ENCODE data around the gene NEGR1. TPM values are rescaled to one million over a fixed set of nuclear protein-coding genes. Genes with fewer than 3 reads are reported as not detected.

The NEGR1 gene
- total and polyA plus RNA-seq, 4 donors: 0.08 to 0.14 (median 0.12) TPM; not detected in 1

- WGBS: 63% methylated on average over 6 of the region's 6 CpGs
- H3K9ac ChIP-seq (ENCODE audit: low read depth in 1 of 2, low read length in 2 of 2): no peak overlapping the region
- H3K4me1 ChIP-seq (ENCODE audit: control insufficient read depth in 4 of 4, insufficient read depth in 4 of 4, low read length in 3 of 4): no peaks in the 10 kb centered on the region
- no peaks in the 10 kb centered on the region for H3K36me3 ChIP-seq (ENCODE audit: control insufficient read depth in 4 of 4, insufficient read depth in 3 of 4, low read depth in 1 of 4, low read length in 3 of 4)
- TF ChIP-seq RXRA (IDR thresholded peaks at IDR 0.05) (no peak), RAD21 (IDR thresholded peaks at IDR 0.05) (no peak), MAX (IDR thresholded peaks at IDR 0.05) (no peak), NR2F2 (IDR thresholded peaks at IDR 0.05) (no peak), JUND (IDR thresholded peaks at IDR 0.05) (no peak), YY1 (IDR thresholded peaks at IDR 0.05) (no peak), ATF3 (IDR thresholded peaks at IDR 0.05) (no peak), CTCF (IDR thresholded peaks at IDR 0.05; ENCODE audit: low read depth, low read length, missing input control) (no peak), TAF1 (conservative IDR thresholded peaks at IDR 0.05) (no peak), REST (IDR thresholded peaks at IDR 0.05) (no peak), FOXA1 (IDR thresholded peaks at IDR 0.05) (no peak), EGR1 (IDR thresholded peaks at IDR 0.05; ENCODE audit: low read depth in 2 of 2) (no peak), HNF4A (conservative IDR thresholded peaks at IDR 0.05) (no peak), FOXA2 (IDR thresholded peaks at IDR 0.05) (no peak), SP1 (IDR thresholded peaks at IDR 0.05) (no peak), GABPA (IDR thresholded peaks at IDR 0.05 in 1 of 2, conservative IDR thresholded peaks at IDR 0.05 in 1 of 2) (no peak)
- DNase-seq (ENCODE audit: low spot score): no peak
- no peak overlapping the region for H3K4me3 ChIP-seq (ENCODE audit: low read depth in 1 of 3, low read length in 3 of 3)
- H3K9me3 ChIP-seq (ENCODE audit: control insufficient read depth in 4 of 4, low read length in 3 of 4): peaks cover 0 to 3% (median 0%) of the 10 kb centered on the region in 4 donors
- no peak overlapping the region for H3K27ac ChIP-seq (ENCODE audit: low read depth in 1 of 2, low read length in 2 of 2)
- peaks cover 0 to 3% (median 0%) of the 10 kb centered on the region in 4 donors for H3K27me3 ChIP-seq (ENCODE audit: control insufficient read depth in 4 of 4, insufficient read depth in 4 of 4, low read length in 3 of 4)
These were observed 10.7 kb downstream of the NEGR1 start for GRCh38 chr1:72271555-72272085.

- H3K9me3 ChIP-seq (ENCODE audit: control insufficient read depth in 4 of 4, low read length in 3 of 4): no peaks in the 10 kb centered on the region
- H3K9ac ChIP-seq (ENCODE audit: low read depth in 1 of 2, low read length in 2 of 2): no peak overlapping the region
- no peak for DNase-seq (ENCODE audit: low spot score)
- no peaks in the 10 kb centered on the region for H3K4me1 ChIP-seq (ENCODE audit: control insufficient read depth in 4 of 4, insufficient read depth in 4 of 4, low read length in 3 of 4)
- no peak overlapping the region for H3K4me3 ChIP-seq (ENCODE audit: low read depth in 1 of 3, low read length in 3 of 3)
- H3K27ac ChIP-seq (ENCODE audit: low read depth in 1 of 2, low read length in 2 of 2): no peak overlapping the region
- peaks cover 0 to 2% (median 0%) of the 10 kb centered on the region in 4 donors for H3K27me3 ChIP-seq (ENCODE audit: control insufficient read depth in 4 of 4, insufficient read depth in 4 of 4, low read length in 3 of 4)
- WGBS: 60% methylated on average over 2 of the region's 2 CpGs
- H3K36me3 ChIP-seq (ENCODE audit: control insufficient read depth in 4 of 4, insufficient read depth in 3 of 4, low read depth in 1 of 4, low read length in 3 of 4): no peaks in the 10 kb centered on the region
- TF ChIP-seq SP1 (IDR thresholded peaks at IDR 0.05) (no peak), NR2F2 (IDR thresholded peaks at IDR 0.05) (no peak), ZBTB33 (IDR thresholded peaks at IDR 0.05) (no peak), MAX (IDR thresholded peaks at IDR 0.05) (no peak), REST (IDR thresholded peaks at IDR 0.05) (no peak), HNF4G (IDR thresholded peaks at IDR 0.05) (no peak), RAD21 (IDR thresholded peaks at IDR 0.05) (no peak), YY1 (IDR thresholded peaks at IDR 0.05) (no peak), CTCF (IDR thresholded peaks at IDR 0.05; ENCODE audit: low read depth, low read length, missing input control) (no peak), FOXA1 (IDR thresholded peaks at IDR 0.05) (no peak)
These were observed 19.6 kb downstream of the NEGR1 start for GRCh38 chr1:72262735-72263134.
